GM21360 (cell line): ENCODE data around the gene ITPK1.

Experiments used
- ATAC-seq: cut with Tn5 transposase; IDR thresholded peaks from one replicate; pipeline ENCODE4 v1.9.1; 2021; ENCODE audit warnings: mild to moderate bottlenecking, moderate library complexity; ENCODE audit not compliant: unreplicated experiment

Gene ITPK1

GRCh38 chr14:93030761-93031160 lies 85.0 kb downstream of the ITPK1 start:
- ATAC-seq: no peak

GRCh38 chr14:93029911-93030508 lies 85.7 kb downstream of the ITPK1 start:
- ATAC-seq: no peak

- no peak for ATAC-seq
These were observed 86.3 kb downstream of the ITPK1 start for GRCh38 chr14:93029417-93029816.

- ATAC-seq: no peak
These were observed 87.0 kb downstream of the ITPK1 start for GRCh38 chr14:93028724-93029076.

GRCh38 chr14:93027810-93028723 lies 87.7 kb downstream of the ITPK1 start:
- no peak for ATAC-seq

DNA sequence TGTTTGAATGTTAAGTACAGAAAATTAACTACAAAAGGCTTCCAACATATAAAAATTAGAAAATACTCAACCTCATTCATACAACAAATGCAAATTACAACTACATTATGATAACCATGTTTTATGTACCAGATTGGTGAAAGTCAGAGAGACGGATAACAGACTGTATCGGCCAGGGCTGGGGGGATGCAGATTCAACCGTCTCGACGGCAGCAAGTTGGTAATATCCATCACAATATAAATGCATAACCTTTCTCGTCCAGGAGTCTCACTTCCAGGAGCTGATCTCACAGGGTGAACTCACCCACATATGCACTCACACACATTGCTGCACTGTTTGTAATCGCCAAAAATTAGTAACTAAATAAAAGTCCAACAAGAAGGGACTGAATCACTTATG lies 89.4 kb downstream of the ITPK1 start:
- ATAC-seq: no peak

DNA sequence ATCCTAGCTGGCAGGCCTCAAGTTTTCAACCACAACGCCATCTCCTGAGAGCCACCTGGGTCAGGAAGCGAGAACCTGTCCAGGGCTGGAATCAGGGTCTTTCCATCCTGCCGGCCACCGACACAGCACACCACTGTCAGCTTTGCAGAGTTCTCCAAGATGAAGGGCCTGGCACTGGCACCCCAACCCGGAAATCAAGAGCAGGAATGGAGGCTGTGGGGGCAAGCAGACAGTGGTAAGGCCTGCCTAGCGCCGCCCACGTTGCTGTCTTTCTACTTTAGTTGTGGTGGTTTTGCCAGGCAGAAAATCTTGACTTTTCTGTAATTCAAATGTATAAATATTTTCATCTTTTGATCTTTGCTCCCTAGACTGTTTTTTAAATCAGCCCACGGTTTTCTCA lies 90.7 kb downstream of the ITPK1 start:
- no peak for ATAC-seq

GRCh38 chr14:93024493-93024892 lies 91.2 kb downstream of the ITPK1 start:
- no peak for ATAC-seq

- no peak for ATAC-seq
These were observed 91.8 kb downstream of the ITPK1 start for GRCh38 chr14:93023802-93024434.

GRCh38 chr14:93023039-93023438 lies 92.7 kb downstream of the ITPK1 start:
- ATAC-seq: no peak

DNA sequence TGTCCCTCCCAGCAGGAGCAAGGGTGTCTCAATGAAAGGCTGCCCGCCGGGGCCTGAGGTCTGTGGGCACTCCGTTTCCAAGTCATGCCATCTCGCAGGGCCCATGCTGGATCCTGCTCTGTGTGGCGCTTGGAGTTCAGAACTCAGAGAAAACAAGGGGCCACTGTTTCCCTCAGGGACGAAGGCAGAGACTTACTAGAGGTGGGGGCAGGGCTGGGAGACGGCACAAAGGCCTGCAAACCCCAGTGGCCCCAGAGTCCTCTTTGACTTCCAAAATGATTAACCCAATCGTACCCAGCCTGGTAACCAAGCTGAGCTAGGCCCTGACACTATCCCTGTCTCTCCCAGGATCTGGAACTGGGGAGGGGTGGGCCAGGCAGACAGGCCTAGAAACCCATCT lies 95.8 kb downstream of the ITPK1 start:
- ATAC-seq: no peak

- ATAC-seq: no peak
These were observed 96.3 kb downstream of the ITPK1 start for GRCh38 chr14:93019367-93019843.

GRCh38 chr14:93018366-93018765 lies 97.4 kb downstream of the ITPK1 start:
- ATAC-seq: no peak

- no peak for ATAC-seq
These were observed 97.8 kb downstream of the ITPK1 start for GRCh38 chr14:93017898-93018297.

- ATAC-seq: no peak
These were observed 98.4 kb downstream of the ITPK1 start for GRCh38 chr14:93017301-93017797.

DNA sequence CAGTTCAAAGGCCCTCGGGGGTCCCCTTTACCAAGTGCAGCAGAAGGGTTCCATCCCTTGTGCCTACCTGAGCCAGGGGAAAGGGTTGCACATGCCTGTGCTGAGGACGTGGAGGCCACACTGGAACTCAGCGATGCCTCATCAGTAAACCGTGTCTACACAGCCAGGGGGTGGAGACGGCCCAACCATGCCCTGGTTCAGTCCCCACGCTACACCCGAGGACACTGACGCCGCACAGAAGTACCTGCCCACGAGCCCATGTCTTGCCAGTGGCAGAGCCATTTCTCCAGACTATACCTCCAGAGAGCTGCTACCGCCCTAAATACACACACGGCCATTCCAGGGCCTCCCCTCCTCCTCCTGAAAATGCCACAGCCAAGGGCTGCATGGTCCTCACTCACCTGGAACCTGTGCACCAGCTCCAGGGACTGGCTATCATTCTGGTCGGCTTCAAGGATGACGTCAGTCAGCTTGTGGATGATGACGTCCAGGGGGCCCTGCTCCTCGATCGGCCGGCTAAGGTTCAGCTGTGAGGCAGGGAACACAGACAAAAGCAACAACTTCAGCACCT lies 99.4 kb downstream of the ITPK1 start:
- ATAC-seq: no peak

DNA sequence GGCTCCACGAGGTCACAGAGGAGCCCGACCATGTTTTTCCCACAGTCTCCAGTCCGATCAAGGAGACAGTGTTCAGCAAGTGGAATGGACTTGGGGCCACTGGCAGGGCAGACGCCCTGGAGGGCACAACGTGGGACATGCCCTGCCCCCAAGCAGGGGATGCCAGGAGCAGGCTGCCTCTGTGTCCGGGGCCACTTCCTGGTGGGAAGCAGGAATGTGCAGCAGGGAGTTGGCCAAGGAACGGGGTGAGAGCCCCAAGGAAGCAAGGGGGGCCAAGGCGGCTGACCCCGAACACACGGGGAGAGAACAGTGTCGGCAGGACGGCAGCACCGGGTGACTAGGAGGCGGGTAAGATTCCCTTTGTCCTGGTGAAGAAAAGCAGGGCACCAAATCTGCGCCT lies 100.2 kb downstream of the ITPK1 start:
- ATAC-seq: no peak

GRCh38 chr14:93015064-93015463 lies 100.7 kb downstream of the ITPK1 start:
- no peak for ATAC-seq

DNA sequence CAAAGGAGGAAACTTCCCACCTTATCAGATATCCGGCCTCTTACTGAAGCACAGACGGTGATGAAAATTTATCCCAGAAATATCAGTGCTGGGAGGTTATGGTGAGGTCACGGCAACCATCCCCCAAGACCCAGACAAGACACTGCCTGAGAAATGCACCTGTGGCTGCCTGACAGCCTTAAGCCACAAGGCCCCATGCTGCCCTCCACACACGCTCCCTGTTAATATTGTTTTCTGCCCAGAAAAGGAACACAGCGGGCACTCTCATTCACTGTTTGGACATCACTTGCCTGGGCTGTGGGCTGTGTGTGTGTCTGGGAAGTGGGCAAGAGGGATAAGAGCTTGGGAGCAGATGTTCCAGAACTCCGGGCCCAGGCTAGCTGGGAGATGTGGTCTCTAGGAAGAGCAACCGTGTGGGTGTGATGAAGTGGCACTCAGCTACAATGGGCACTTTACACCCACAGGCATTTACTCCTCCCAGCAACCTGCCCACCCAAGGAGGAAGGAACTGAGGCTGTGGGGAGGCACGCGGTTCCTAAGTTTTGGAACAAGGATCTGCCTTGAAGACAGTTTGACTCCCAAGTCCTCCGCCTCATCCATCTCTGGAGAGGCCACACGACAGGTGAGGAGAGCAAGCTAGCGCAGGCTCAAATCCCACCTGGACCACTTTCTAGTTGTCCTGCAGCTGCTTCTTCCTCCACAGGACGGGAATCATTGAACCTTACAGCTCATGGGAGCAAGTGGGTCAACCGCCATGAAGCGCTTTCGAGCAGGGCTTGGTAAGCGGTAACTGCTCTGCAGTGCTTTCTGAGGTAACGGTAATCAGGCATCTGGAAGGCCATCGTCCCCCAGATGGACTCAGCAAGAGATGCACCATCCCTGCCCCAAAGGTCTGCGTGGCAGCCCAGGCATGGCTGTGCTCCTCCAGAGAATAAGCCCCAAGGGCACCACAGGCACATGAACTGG lies 101.4 kb downstream of the ITPK1 start:
- ATAC-seq: no peak
